Lung (tissue), 12 donors: ENCODE data around the gene PTPRJ. TPM values are rescaled to one million over a fixed set of nuclear protein-coding genes. Genes with fewer than 3 reads are reported as not detected.

Experiments
- ATAC-seq: fragments of 200-7000 bp; cut with Tn5 transposase; one replicate; pipeline ENCODE4 v1.9.1; 2020; ENCODE audit warnings: moderate number of reproducible peaks; ENCODE audit not compliant: insufficient read depth, low FRiP score
- DNase-seq, 3 donors: peaks; one replicate each; pipeline ENCODE4 v3.0.0-alpha.2; 2013 to 2017
- H3K27ac ChIP-seq, 2 donors: one replicate each; pipeline ENCODE4 v1.5.1; 2013; ENCODE audit warnings: mild to moderate bottlenecking in 2 of 2, moderate library complexity in 2 of 2, control low read depth in 1 of 2, inconsistent platforms in 1 of 2, low read depth in 1 of 2, low read length in 1 of 2
- H3K27me3 ChIP-seq, 3 donors: one replicate each; pipeline ENCODE4 v1.5.1; 2013; ENCODE audit warnings: low read length in 2 of 3; ENCODE audit not compliant: control insufficient read depth in 3 of 3, insufficient read depth in 3 of 3
- H3K36me3 ChIP-seq, 4 donors: one replicate each; pipeline ENCODE4 v1.5.1; 2013; ENCODE audit warnings: low read length in 4 of 4, mild to moderate bottlenecking in 1 of 4, moderate library complexity in 1 of 4; ENCODE audit not compliant: control insufficient read depth in 4 of 4, insufficient read depth in 4 of 4
- H3K4me1 ChIP-seq, 5 donors: one replicate each; pipeline ENCODE4 v1.5.1; 2013; ENCODE audit warnings: low read length in 5 of 5, mild to moderate bottlenecking in 2 of 5, moderate library complexity in 1 of 5; ENCODE audit not compliant: control insufficient read depth in 5 of 5, insufficient read depth in 5 of 5
- H3K4me3 ChIP-seq: one replicate; pipeline ENCODE4 v1.5.1; 2013; ENCODE audit warnings: mild to moderate bottlenecking, control low read depth, moderate library complexity
- H3K9ac ChIP-seq, 2 donors: one replicate each; pipeline ENCODE4 v1.5.1; 2013; ENCODE audit warnings: low read length in 2 of 2, control low read depth in 1 of 2; ENCODE audit not compliant: insufficient read depth in 1 of 2
- H3K9me3 ChIP-seq, 4 donors: one replicate each; pipeline ENCODE4 v1.5.1; 2013; ENCODE audit warnings: low read length in 3 of 4, mild to moderate bottlenecking in 1 of 4, moderate library complexity in 1 of 4; ENCODE audit not compliant: control insufficient read depth in 4 of 4, insufficient read depth in 3 of 4
- WGBS, 2 donors: extraction: QIAGEN DNeasy Blood & Tissue Kit; methylation state at CpG; one replicate each; pipeline ENCODE4 v1.1.7; 2013; 5-methylcytosine and 5-hydroxymethylcytosine counted together
- polyA plus RNA-seq, 2 donors: library from polyadenylated mRNA; stranded (reverse); fragments of 200-250 nt; gene quantifications; one replicate each; pipeline ENCODE4 v1.2.1, GENCODE V29; 2013
- total RNA-seq, 2 donors: library from RNA; depleted of rRNA in 1 of 2; stranded (reverse); fragments of >200 nt in 1 of 2; gene quantifications; one replicate each; pipeline ENCODE4 v1.2.1, GENCODE V29; 2014 to 2021
- TF ChIP-seq, protein P1 (sequence below): IDR thresholded peaks from 2 replicates; pipeline ENCODE4 v1.5.1; 2012; ENCODE audit warnings: mild to moderate bottlenecking; ENCODE audit errors: control extremely low read depth, extremely low read depth
- donor health status: control.
- donor health status: control.
- donor health status: Bipolar disorder and iron deficiency.
- donor health status: healthy.
- donor health status: DM: yes; HTN: yes; CAD: no.

The PTPRJ gene
- total and polyA plus RNA-seq, 4 donors, result 3.9 to 51.4 (median 32.0) TPM

DNA sequence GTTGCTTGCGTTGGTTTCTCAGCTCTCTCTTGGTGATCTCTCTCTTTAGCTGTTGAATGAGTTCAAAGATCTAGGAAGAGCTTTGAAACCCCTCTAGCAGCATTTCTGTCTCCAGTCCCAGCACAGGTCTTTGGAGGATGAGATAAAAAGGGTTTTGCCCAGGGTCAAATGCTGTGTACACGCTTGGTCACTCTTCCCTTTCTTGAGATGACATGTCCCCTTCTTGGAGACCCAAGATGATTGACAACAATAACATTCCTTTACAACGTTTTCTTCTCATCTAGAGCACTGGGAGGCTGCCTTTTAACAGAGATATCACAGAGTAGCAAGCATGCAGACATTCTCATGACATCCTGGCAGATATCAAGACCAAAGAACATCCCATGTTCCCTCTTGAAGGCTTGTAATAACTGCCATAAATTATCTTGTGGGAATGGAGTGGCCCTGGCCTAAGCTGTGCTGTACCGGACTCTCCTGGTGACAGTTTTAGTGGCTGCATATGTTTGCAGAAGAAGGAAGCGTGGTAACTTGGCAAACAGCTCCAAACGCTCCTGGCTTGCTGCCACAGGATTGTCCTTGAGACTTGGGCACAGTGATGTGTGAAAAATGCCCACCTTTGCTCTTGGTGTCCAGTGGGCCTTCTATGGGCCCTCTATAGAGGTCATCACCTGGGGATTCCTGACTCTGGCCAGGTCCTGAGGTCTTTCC is 107.8 kb downstream of the PTPRJ start:
- 27 to 39% methylated on average over 6 of the region's 6 CpGs for WGBS, 2 donors
- ATAC-seq (peak; percentile 10), DNase-seq (peak in 2 of 3 donors; percentile 43 to 56)
- Histone ChIP-seq H3K4me1 (peaks cover 0 to 9% (median 5%) of the 10 kb centered on the region in 5 donors), H3K4me3 (no peak overlapping the region), H3K27ac (no peak overlapping the region), H3K36me3 (no peaks in the 10 kb centered on the region), H3K9me3 (no peaks in the 10 kb centered on the region), H3K27me3 (no peaks in the 10 kb centered on the region), H3K9ac (no peak overlapping the region)
- TF ChIP-seq, protein P1, sequence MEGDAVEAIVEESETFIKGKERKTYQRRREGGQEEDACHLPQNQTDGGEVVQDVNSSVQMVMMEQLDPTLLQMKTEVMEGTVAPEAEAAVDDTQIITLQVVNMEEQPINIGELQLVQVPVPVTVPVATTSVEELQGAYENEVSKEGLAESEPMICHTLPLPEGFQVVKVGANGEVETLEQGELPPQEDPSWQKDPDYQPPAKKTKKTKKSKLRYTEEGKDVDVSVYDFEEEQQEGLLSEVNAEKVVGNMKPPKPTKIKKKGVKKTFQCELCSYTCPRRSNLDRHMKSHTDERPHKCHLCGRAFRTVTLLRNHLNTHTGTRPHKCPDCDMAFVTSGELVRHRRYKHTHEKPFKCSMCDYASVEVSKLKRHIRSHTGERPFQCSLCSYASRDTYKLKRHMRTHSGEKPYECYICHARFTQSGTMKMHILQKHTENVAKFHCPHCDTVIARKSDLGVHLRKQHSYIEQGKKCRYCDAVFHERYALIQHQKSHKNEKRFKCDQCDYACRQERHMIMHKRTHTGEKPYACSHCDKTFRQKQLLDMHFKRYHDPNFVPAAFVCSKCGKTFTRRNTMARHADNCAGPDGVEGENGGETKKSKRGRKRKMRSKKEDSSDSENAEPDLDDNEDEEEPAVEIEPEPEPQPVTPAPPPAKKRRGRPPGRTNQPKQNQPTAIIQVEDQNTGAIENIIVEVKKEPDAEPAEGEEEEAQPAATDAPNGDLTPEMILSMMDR, result no peak

DNA sequence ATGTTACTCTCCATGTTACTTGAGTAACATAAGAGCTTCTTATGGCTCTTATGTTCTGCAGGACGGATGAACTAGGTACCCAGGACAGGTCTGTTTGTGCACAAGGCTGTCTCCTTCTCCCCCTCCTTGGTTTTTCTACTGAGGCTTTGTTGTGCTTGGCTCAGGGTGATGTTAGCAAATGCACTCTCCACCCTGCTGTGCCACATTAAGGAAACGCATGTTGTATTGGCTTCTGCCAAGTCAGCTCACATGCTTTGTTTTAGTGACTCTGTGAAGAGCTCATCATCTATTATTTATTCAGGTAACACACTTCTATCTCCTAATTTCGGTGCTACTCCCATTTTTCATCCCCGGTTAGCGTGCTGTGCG is 108.3 kb downstream of the PTPRJ start:
- no peak for DNase-seq
- TF ChIP-seq, protein P1, result no peak
- Histone ChIP-seq H3K27me3 (no peaks in the 10 kb centered on the region), H3K9me3 (no peaks in the 10 kb centered on the region), H3K4me3 (no peak overlapping the region), H3K4me1 (peaks cover 0 to 13% (median 7%) of the 10 kb centered on the region in 5 donors), H3K27ac (no peak overlapping the region), H3K36me3 (no peaks in the 10 kb centered on the region), H3K9ac (no peak overlapping the region)
- ATAC-seq, result peak; percentile 7
- 68 to 82% methylated on average over 6 of the region's 6 CpGs for WGBS, 2 donors

DNA sequence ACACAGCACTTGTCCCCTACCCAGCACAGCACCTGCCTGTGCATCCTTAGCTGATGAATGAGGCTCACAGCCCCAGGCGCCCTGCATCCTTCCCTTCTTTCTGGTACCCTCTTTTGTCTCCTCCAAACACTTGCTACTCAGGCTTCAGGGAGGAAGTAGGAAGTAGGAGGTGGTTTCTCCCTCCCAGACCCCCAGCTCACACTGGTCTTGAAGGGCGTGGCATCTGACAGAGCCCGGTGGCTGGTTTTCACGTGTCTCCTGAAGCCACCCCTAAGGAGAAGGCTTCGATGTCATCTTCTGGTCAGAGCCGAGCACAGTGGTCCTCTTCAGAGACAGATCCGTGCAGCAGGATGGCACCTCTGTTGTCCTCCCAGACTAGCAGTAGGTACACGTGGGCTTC is 109.8 kb downstream of the PTPRJ start:
- ATAC-seq (no peak), DNase-seq (no peak)
- H3K9ac ChIP-seq, result no peak overlapping the region
- H3K4me1 ChIP-seq, result peaks cover 4 to 24% (median 12%) of the 10 kb centered on the region in 5 donors
- H3K9me3 ChIP-seq, result no peaks in the 10 kb centered on the region
- no peak overlapping the region for H3K4me3 ChIP-seq
- TF ChIP-seq, protein P1, result no peak
- H3K27me3 ChIP-seq, result no peaks in the 10 kb centered on the region
- no peaks in the 10 kb centered on the region for H3K36me3 ChIP-seq
- WGBS, 2 donors, result 60 to 73% methylated on average over 8 of the region's 8 CpGs
- no peak overlapping the region for H3K27ac ChIP-seq
